Right lobe of liver (tissue), 4 donors: ENCODE measurements around the gene CREM.

ENCODE experiments used
- CTCF ChIP-seq, 4 donors: fragments of 200-600 bp in 3 of 4; fragments of 450-650 bp in 1 of 4; IDR thresholded peaks; one replicate each; pipeline versions ENCODE4 v1.5.1 to v1.8.0; 2016 to 2022; ENCODE audit warnings: antibody characterized with exemption in 4 of 4, mild to moderate bottlenecking in 2 of 4
- POLR2A ChIP-seq: fragments of 450-650 bp; IDR thresholded peaks from one replicate; pipeline ENCODE4 v1.6.1; 2017; ENCODE audit warnings: antibody characterized with exemption, mild to moderate bottlenecking
- donor health status: DM: no; HTN: no; CAD: no.
- donor health status: DM: no; HTN: no; CAD: no.
- donor health status: DM: no; HTN: yes; CAD: no.

GRCh38 chr10:35237766-35238512 is 111.3 kb downstream of the CREM start:
- TF ChIP-seq CTCF (IDR thresholded peaks at IDR 0.05) (no peak), POLR2A (no peak)
